Mucosa of stomach (tissue), 1 donor: ENCODE measurements around the gene SLCO2A1.

Experiments
- H3K27me3 ChIP-seq: one replicate; pipeline ENCODE4 v1.7.0; 2013; ENCODE audit warnings: mild to moderate bottlenecking, low read length; ENCODE audit not compliant: control insufficient read depth, insufficient read depth
- H3K36me3 ChIP-seq: one replicate; pipeline ENCODE4 v1.7.0; 2013; ENCODE audit warnings: low read length; ENCODE audit not compliant: control insufficient read depth, insufficient read depth
- H3K4me1 ChIP-seq: one replicate; pipeline ENCODE4 v1.7.0; 2013; ENCODE audit warnings: mild to moderate bottlenecking, low read length; ENCODE audit not compliant: control insufficient read depth, insufficient read depth
- H3K4me3 ChIP-seq: one replicate; pipeline ENCODE4 v1.7.0; 2013; ENCODE audit warnings: low read length
- H3K9ac ChIP-seq: one replicate; pipeline ENCODE4 v1.7.0; 2013; ENCODE audit warnings: mild to moderate bottlenecking, low read length, moderate library complexity
- H3K9me3 ChIP-seq: one replicate; pipeline ENCODE4 v1.7.0; 2013; ENCODE audit warnings: mild to moderate bottlenecking, low read length, moderate library complexity; ENCODE audit not compliant: control insufficient read depth
- donor health status: Pancreatic carcinoma.

The SLCO2A1 gene

GRCh38 chr3:134003066-134003465 is 26.7 kb downstream of the SLCO2A1 start:
- no peaks in the 10 kb centered on the region for H3K27me3 ChIP-seq
- no peaks in the 10 kb centered on the region for H3K36me3 ChIP-seq

GRCh38 chr3:134002306-134002705 is 27.4 kb downstream of the SLCO2A1 start:
- no peaks in the 10 kb centered on the region for H3K4me1 ChIP-seq
- no peak overlapping the region for H3K4me3 ChIP-seq
- H3K36me3 ChIP-seq, result no peaks in the 10 kb centered on the region

More at GRCh38 chr3:134003066-134003465, 26.7 kb downstream of the SLCO2A1 start:
- Histone ChIP-seq H3K4me1 (no peaks in the 10 kb centered on the region), H3K4me3 (no peak overlapping the region), H3K9ac (no peak overlapping the region), H3K9me3 (no peaks in the 10 kb centered on the region)

GRCh38 chr3:134001251-134001650 is 28.5 kb downstream of the SLCO2A1 start:
- H3K4me1 ChIP-seq, result no peaks in the 10 kb centered on the region
- no peak overlapping the region for H3K4me3 ChIP-seq
- H3K27me3 ChIP-seq, result no peaks in the 10 kb centered on the region
- no peaks in the 10 kb centered on the region for H3K9me3 ChIP-seq
- H3K9ac ChIP-seq, result no peak overlapping the region
- no peaks in the 10 kb centered on the region for H3K36me3 ChIP-seq

More at GRCh38 chr3:134002306-134002705, 27.4 kb downstream of the SLCO2A1 start:
- Histone ChIP-seq H3K9me3 (no peaks in the 10 kb centered on the region), H3K27me3 (no peaks in the 10 kb centered on the region), H3K9ac (no peak overlapping the region)

GRCh38 chr3:133999891-134000685 is 29.6 kb downstream of the SLCO2A1 start:
- Histone ChIP-seq H3K4me3 (no peak overlapping the region), H3K9ac (no peak overlapping the region), H3K36me3 (no peaks in the 10 kb centered on the region), H3K9me3 (no peaks in the 10 kb centered on the region), H3K27me3 (no peaks in the 10 kb centered on the region), H3K4me1 (no peaks in the 10 kb centered on the region)

GRCh38 chr3:133998691-133999241 is 31.0 kb downstream of the SLCO2A1 start:
- Histone ChIP-seq H3K4me1 (peaks cover 6% of the 10 kb centered on the region), H3K36me3 (no peaks in the 10 kb centered on the region), H3K27me3 (no peaks in the 10 kb centered on the region), H3K9me3 (no peaks in the 10 kb centered on the region), H3K4me3 (no peak overlapping the region), H3K9ac (no peak overlapping the region)

- Histone ChIP-seq H3K4me3 (no peak overlapping the region), H3K36me3 (no peaks in the 10 kb centered on the region), H3K4me1 (peaks cover 6% of the 10 kb centered on the region), H3K9ac (no peak overlapping the region), H3K27me3 (no peaks in the 10 kb centered on the region), H3K9me3 (no peaks in the 10 kb centered on the region)
These were observed 31.7 kb downstream of the SLCO2A1 start for GRCh38 chr3:133997871-133998635.

GRCh38 chr3:133996996-133997395 is 32.7 kb downstream of the SLCO2A1 start:
- no peak overlapping the region for H3K4me3 ChIP-seq
- peaks cover 11% of the 10 kb centered on the region for H3K4me1 ChIP-seq
- H3K9me3 ChIP-seq, result no peaks in the 10 kb centered on the region
- no peaks in the 10 kb centered on the region for H3K27me3 ChIP-seq
- H3K36me3 ChIP-seq, result no peaks in the 10 kb centered on the region
- no peak overlapping the region for H3K9ac ChIP-seq

GRCh38 chr3:133996251-133996661 is 33.5 kb downstream of the SLCO2A1 start:
- no peaks in the 10 kb centered on the region for H3K27me3 ChIP-seq
- no peaks in the 10 kb centered on the region for H3K9me3 ChIP-seq
- no peak overlapping the region for H3K4me3 ChIP-seq
- no peaks in the 10 kb centered on the region for H3K36me3 ChIP-seq
- no peak overlapping the region for H3K9ac ChIP-seq
- peaks cover 18% of the 10 kb centered on the region for H3K4me1 ChIP-seq

- Histone ChIP-seq H3K27me3 (no peaks in the 10 kb centered on the region), H3K36me3 (no peaks in the 10 kb centered on the region), H3K9ac (no peak overlapping the region), H3K4me1 (peaks cover 23% of the 10 kb centered on the region), H3K4me3 (no peak overlapping the region), H3K9me3 (no peaks in the 10 kb centered on the region)
These were observed 34.5 kb downstream of the SLCO2A1 start for GRCh38 chr3:133995264-133995663.

- Histone ChIP-seq H3K9me3 (no peaks in the 10 kb centered on the region), H3K4me3 (no peak overlapping the region), H3K4me1 (peaks cover 23% of the 10 kb centered on the region), H3K27me3 (no peaks in the 10 kb centered on the region), H3K9ac (no peak overlapping the region), H3K36me3 (no peaks in the 10 kb centered on the region)
These were observed 35.4 kb downstream of the SLCO2A1 start for GRCh38 chr3:133994166-133994890.

GRCh38 chr3:133992951-133993620 is 36.6 kb downstream of the SLCO2A1 start:
- Histone ChIP-seq H3K36me3 (no peaks in the 10 kb centered on the region), H3K27me3 (no peaks in the 10 kb centered on the region), H3K4me3 (no peak overlapping the region), H3K9me3 (no peaks in the 10 kb centered on the region), H3K9ac (no peak overlapping the region), H3K4me1 (peaks cover 30% of the 10 kb centered on the region)
